GM12892 (cell line): ENCODE results near the gene GPR61.

Experiments
- POLR2A ChIP-seq: IDR thresholded peaks from 2 replicates; pipeline ENCODE4 v1.6.1; 2011; ENCODE audit warnings: low read depth, low read length, control low read depth
- TAF1 ChIP-seq: IDR thresholded peaks from 2 replicates; pipeline ENCODE4 v1.6.1; 2011; ENCODE audit warnings: low read depth, mild to moderate bottlenecking, control low read depth, low read length, borderline replicate concordance

DNA sequence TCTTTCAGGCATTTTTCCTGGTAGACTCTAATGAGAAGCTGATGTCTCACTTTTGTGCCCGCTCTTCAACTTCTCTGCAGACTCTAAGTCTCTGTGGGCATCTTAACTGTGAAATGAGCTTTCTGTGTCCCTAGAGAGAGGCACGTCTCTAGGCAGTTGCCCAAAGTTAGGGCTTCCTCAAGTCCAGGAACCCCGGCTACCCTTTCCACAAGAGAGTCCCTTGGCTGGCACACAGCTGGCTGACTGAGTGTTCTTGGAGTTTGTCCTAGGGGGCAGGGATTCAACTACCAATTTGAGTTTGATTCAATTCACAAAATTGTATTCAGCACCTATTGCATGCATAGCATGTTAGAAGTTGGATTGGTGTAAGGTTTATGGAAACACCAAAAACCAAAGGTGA, 1.4 kb downstream of the GPR61 start:
- TF ChIP-seq POLR2A (no peak), TAF1 (no peak)
